NCI-H1092 (cell line): ENCODE results near the gene CDC42BPB.

Experiments used
- DNase-seq: peaks from one replicate; lab custom pipeline; 2025; lab: John Stamatoyannopoulos, UW

The CDC42BPB gene

GRCh38 chr14:102996941-102997340 is 60.4 kb downstream of the CDC42BPB start:
- no peak for DNase-seq

DNA sequence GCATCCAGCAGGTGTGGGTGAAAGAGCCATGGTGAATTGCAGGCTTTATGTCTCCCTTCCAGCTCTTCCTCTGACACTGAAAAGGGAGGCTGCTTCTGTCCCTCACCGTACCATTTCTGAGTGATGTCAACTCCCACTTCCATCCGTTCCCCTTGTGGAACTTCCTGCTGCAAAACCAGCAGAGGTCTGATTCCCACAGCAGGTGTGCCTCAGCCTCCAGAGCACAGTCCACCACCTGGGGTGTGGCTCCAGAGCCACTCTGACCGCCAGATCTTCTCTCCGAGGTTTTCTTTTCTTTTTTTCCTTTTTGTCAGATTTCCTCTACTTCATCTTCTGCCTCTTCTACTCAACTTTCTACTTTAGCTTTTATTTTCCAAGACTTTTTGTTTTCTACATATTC is 62.7 kb downstream of the CDC42BPB start:
- no peak for DNase-seq

- no peak for DNase-seq
These were observed 63.8 kb downstream of the CDC42BPB start for GRCh38 chr14:102993523-102993922.

DNA sequence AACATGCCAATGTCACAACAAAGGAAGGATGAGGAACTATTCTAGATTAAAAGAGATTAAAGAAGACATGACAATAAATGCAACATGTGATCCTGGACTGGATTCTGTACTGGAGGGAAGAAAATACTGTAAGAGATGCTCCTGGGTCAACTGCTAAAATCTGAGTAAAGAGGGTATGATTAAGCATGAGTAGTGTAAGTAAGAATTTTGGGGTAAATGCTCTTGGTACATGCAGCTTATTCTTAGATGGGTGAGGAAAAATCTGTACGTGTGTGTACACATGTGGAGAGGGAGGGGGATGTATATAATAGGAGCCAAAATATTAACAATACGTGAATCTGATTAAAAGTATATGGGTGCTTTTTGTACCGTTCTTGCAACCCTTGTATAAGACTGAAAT is 66.0 kb downstream of the CDC42BPB start:
- DNase-seq = no peak

DNA sequence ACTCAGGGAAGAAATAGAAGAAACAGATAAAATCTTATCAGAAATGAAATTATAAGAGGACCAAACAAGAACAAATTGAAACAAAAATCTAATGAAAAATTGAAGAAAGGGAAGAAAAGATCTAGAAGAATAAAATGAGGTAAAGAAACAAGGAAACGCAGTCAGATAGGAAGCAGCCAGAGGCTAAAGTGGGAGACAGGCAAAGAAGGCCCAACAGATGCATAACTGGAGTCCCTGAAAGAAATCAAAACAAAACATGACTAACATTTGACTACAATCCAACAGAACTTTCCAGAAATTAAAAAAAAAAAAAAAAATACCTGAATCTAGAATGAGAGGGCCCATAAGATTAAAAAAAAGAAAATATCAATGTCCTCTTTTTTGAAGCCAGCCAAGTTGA is 69.3 kb downstream of the CDC42BPB start:
- no peak for DNase-seq

DNA sequence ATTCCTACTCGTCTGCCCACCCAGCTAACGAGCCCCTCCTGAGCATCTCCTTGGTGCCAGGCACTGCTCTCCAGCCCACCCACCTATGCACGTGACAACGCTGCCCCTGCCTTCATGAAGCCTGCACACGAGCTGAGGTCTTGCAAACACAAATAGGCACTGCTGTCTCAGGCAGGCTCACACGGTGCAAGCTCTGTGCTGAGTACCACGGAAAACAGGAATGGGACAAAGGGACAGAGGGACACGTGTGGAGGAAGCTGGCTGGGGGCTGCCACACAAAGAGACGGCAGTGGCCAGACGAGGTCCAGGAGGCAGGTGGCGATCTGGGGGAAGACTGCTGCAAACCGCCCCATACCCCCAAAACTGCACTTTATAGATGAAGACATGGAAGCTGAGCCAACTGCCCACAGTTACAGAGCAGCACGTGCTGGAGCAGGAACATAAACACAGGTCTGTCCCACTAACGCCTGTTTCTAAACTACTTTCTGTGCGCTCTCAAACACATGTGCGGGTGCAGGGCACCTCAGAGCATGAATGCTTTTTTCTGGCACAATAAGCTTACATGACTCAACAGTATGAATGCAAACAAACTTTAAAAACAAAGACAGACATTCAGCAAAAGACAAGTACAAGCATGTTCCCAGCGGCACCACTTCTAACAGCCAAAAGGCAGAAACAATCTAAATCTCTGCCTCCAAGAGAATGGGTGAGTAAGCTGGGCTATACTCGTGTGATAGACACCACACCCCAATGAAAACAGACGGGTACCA is 70.4 kb downstream of the CDC42BPB start:
- DNase-seq = no peak

GRCh38 chr14:102985665-102986064 is 71.7 kb downstream of the CDC42BPB start:
- DNase-seq = no peak

- no peak for DNase-seq
These were observed 72.8 kb downstream of the CDC42BPB start for GRCh38 chr14:102984336-102985102.

DNA sequence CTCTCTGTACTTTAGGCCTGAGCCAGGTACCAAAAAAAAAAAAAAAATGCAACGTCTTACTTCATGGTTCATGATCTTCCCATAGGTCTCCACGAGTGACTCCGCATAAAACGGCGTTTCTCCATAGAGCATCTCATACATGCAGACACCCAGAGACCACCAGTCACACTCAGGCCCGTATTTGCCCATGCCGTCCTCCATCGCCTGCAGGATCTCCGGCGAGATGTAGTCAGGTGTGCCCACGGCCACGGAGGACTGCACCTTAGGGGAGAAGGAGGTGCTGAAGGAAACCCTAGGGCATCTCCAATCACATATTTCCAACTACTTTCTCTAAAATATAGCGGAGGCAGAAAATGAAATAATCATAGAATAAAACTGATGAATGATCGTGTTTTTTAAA is 73.9 kb downstream of the CDC42BPB start:
- DNase-seq = no peak

DNA sequence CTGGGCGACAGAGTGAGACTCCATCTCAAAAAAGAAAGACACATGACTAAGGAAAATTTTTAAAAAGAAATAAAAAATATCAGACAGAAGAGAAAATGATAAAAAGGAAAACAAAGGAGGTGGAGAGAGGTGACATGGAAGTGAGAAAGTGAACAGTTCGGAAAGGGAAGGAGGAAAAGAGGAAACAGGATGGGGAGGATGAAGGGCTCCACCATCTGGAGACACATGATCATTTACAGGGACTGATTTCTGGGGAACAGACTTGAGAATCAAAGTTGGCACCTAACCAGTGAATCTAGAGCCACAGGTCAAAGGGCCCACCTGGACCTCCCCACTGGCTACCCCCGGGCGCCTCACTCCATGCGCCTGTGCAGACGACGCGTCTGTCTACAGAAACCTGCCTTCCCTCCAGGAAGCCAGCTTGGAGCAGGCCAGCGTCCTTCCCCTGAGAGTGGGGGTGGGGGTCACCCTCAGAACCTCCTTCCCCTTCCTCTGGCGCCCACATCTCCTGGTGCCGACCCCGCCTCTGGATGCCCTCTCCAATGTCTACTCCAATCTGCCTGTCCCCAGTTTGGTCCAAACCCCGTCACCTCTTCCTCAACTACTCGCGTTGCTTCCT is 74.4 kb downstream of the CDC42BPB start:
- DNase-seq = no peak

GRCh38 chr14:102980409-102980810 is 76.9 kb downstream of the CDC42BPB start:
- DNase-seq = no peak

- no peak for DNase-seq
These were observed 77.9 kb downstream of the CDC42BPB start for GRCh38 chr14:102979406-102979805.

DNA sequence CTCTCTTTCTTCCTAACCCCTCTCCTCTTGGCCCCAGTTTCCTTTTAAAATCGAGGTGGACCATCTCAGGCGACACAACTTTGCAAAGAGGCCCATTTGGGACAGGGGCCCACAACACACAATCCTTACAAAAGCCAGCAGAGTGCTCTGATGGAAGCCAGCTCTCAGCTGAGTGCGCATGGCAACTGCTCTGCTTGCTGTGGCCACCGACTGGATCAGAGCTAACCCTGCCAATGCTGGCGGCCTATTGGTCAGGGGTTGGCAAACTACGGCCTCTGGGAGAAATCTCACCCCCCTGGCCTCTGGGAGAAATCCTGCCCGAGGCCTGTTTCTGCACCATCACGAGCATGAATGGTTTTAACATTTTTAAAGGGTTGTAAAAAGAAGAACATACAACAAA is 79.9 kb downstream of the CDC42BPB start:
- DNase-seq = no peak

- no peak for DNase-seq
These were observed 81.7 kb downstream of the CDC42BPB start for GRCh38 chr14:102975662-102976061.

- no peak for DNase-seq
These were observed 83.6 kb downstream of the CDC42BPB start for GRCh38 chr14:102973706-102974285.

- DNase-seq = no peak
These were observed 85.3 kb downstream of the CDC42BPB start for GRCh38 chr14:102971836-102972606.

DNA sequence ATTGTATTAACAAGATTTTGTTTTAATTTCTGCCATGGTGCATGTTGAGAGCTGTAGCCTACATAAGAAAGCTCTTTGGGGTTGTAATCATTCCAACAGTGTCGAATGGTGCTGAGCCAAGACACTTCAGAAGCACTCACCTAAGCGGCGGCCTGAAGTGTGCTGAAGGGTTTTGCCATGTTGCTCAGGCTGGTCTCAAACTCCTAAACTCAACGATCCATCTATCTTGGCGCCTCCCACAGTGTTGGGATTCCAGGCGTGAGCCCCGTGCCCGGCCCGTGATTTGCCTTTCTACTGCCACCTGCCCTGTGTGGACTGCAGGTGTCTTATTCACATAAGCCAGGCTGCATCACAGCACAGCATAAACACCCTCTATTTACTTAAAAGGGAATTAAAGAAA is 86.0 kb downstream of the CDC42BPB start:
- DNase-seq = no peak

- DNase-seq = no peak
These were observed 86.9 kb downstream of the CDC42BPB start for GRCh38 chr14:102970496-102970895.

DNA sequence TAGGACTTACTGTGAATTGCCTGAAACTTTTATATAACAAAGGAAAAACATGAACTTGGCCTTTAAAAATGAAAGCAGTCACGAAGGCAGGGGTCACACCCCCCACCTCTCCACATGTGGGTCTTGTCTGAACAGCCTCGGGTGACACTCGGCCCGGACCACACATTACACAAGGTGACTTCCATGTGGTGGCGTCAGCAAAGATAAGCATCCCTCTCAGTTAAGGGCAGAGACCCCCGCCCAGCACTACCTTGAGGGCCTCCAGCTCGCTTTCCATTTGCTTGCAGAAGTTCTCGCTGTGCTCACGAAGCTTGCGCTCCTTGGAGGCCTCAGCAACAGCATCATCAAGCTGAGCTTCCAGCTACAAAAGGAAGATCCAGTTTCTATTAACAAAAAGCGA is 87.4 kb downstream of the CDC42BPB start:
- no peak for DNase-seq

GRCh38 chr14:102969060-102969791 is 88.1 kb downstream of the CDC42BPB start:
- DNase-seq = no peak

DNA sequence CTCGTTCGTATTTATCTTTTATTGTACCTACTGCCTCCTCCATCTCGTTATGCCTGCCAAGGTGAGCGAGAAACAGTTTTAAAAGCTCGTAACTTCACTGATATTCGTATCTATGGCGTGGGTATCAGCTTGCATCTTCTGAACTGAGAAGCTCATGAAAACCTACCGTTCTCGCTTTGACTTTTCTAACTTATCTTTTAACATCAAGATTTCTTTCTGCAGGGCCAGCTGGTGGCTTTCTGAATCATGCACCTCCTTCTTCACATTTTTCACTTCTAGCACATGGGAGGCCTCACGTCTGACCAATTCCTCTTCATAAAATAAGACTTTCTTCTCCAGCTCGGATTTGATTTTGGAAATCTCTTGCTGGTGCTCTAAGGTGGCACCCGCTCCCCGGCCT is 89.0 kb downstream of the CDC42BPB start:
- DNase-seq = no peak
